Cardiac muscle cell (in vitro differentiated cells and primary cell): ENCODE data around the gene POMT2. TPM values are rescaled to one million over a fixed set of nuclear protein-coding genes. Genes with fewer than 3 reads are reported as not detected.

Experiments
- DNase-seq, 2 donors: peaks; one replicate each; pipeline versions ENCODE4 v3.0.0 to v3.0.0-alpha.2; 2010 to 2017; ENCODE audit warnings: low read depth in 1 of 2, low spot score in 1 of 2
- H3K27ac ChIP-seq: fragments of 200-600 bp; sonication (generic); 2 replicates; pipeline ENCODE4 v1.5.1; 2016
- H3K27me3 ChIP-seq: fragments of 200-600 bp; sonication (generic); 2 replicates; pipeline ENCODE4 v1.6.0; 2016; ENCODE audit warnings: control low read depth
- H3K36me3 ChIP-seq: fragments of 200-600 bp; sonication (generic); 2 replicates; pipeline ENCODE4 v1.5.1; 2016; ENCODE audit warnings: control low read depth
- H3K4me1 ChIP-seq: fragments of 200-600 bp; sonication (generic); 2 replicates; pipeline ENCODE4 v1.8.1; 2017; ENCODE audit warnings: low read depth, mild to moderate bottlenecking, mixed run types
- H3K4me3 ChIP-seq: fragments of 200-600 bp; sonication (generic); 2 replicates; pipeline ENCODE4 v1.5.1; 2016; ENCODE audit warnings: mild to moderate bottlenecking
- H3K9me3 ChIP-seq: fragments of 200-600 bp; sonication (generic); 2 replicates; pipeline ENCODE4 v1.5.1; 2017; ENCODE audit warnings: low read depth, mild to moderate bottlenecking, control low read depth
- CTCF ChIP-seq: IDR thresholded peaks from 2 replicates; pipeline ENCODE4 v1.5.1; 2012; ENCODE audit warnings: low read depth, mild to moderate bottlenecking, low read length
- polyA plus RNA-seq: library from polyadenylated mRNA; unstranded; fragments of >200 nt; fragmentation: Nextera tagmentation; extraction: Ambion mirVana; gene quantifications from 2 replicates; pipeline ENCODE4 v1.2.1, GENCODE V29; 2016
- total RNA-seq: library from RNA; depleted of rRNA; stranded (reverse); fragments of >200 nt; gene quantifications from 2 replicates; pipeline ENCODE4 v1.2.3, GENCODE V29; 2016

The POMT2 gene
- total and polyA plus RNA-seq, 2 experiments from 2014 or later, result 29.2 to 40.8 TPM

GRCh38 chr14:77355811-77356210 is 35.1 kb upstream of the POMT2 start:
- DNase-seq, result peak in 1 of 2 donors; percentile 46
- no peak for TF ChIP-seq CTCF
- Histone ChIP-seq H3K27ac (no peak overlapping the region), H3K4me3 (no peak overlapping the region), H3K36me3 (no peaks in the 10 kb centered on the region), H3K27me3 (no peaks in the 10 kb centered on the region), H3K9me3 (no peaks in the 10 kb centered on the region), H3K4me1 (no peaks in the 10 kb centered on the region)

GRCh38 chr14:77353469-77354141 is 32.9 kb upstream of the POMT2 start:
- TF ChIP-seq CTCF, result no peak
- no peak for DNase-seq
- Histone ChIP-seq H3K27me3 (no peaks in the 10 kb centered on the region), H3K9me3 (no peaks in the 10 kb centered on the region), H3K36me3 (no peaks in the 10 kb centered on the region), H3K4me3 (no peak overlapping the region), H3K27ac (no peak overlapping the region), H3K4me1 (no peaks in the 10 kb centered on the region)

- DNase-seq, result peak in 1 of 2 donors; percentile 33
- no peaks in the 10 kb centered on the region for H3K9me3 ChIP-seq
- H3K4me3 ChIP-seq, result no peak overlapping the region
- H3K4me1 ChIP-seq, result no peaks in the 10 kb centered on the region
- H3K36me3 ChIP-seq, result no peaks in the 10 kb centered on the region
- TF ChIP-seq CTCF, result no peak
- H3K27ac ChIP-seq, result no peak overlapping the region
- no peaks in the 10 kb centered on the region for H3K27me3 ChIP-seq
These were observed 27.1 kb upstream of the POMT2 start for GRCh38 chr14:77347751-77348150.

GRCh38 chr14:77346495-77346894 is 25.8 kb upstream of the POMT2 start:
- H3K27me3 ChIP-seq, result no peaks in the 10 kb centered on the region
- H3K36me3 ChIP-seq, result no peaks in the 10 kb centered on the region
- no peak for TF ChIP-seq CTCF
- H3K4me1 ChIP-seq, result no peaks in the 10 kb centered on the region
- no peak for DNase-seq
- no peaks in the 10 kb centered on the region for H3K9me3 ChIP-seq
- H3K4me3 ChIP-seq, result no peak overlapping the region
- H3K27ac ChIP-seq, result no peak overlapping the region

- no peak for DNase-seq
- H3K4me3 ChIP-seq, result no peak overlapping the region
- H3K27ac ChIP-seq, result no peak overlapping the region
- peaks cover 10% of the 10 kb centered on the region for H3K36me3 ChIP-seq
- H3K9me3 ChIP-seq, result no peaks in the 10 kb centered on the region
- H3K27me3 ChIP-seq, result no peaks in the 10 kb centered on the region
- H3K4me1 ChIP-seq, result no peaks in the 10 kb centered on the region
- TF ChIP-seq CTCF, result no peak
These were observed 23.8 kb upstream of the POMT2 start for GRCh38 chr14:77344377-77344996.
